ENCODE results near the gene TMEM14A. TPM values are rescaled to one million over a fixed set of nuclear protein-coding genes. Genes with fewer than 3 reads are reported as not detected.

Gene TMEM14A
- total RNA-seq = 51.8 and 61.6 TPM in 2 replicates

GRCh38 chr6:52670502-52671409, at the start of gene TMEM14A:
Gene TMEM14A, plus strand, starts transcription at chr6:52671113. Its CDS starts 5,990 bp downstream, at chr6:52677103.
- peak; percentile 27 for DNase-seq (ENCODE audit: low read depth)
- peak within 1 kb of the TSS; percentile 81 for H3K4me3 ChIP-seq (ENCODE audit: low read depth, low read length)
- no peak for TF ChIP-seq CTCF (conservative IDR thresholded peaks at IDR 0.05; ENCODE audit: low read depth, low read length)

- TF ChIP-seq CTCF (conservative IDR thresholded peaks at IDR 0.05; ENCODE audit: low read depth, low read length) = no peak
- DNase-seq (ENCODE audit: low read depth) = no peak
- H3K4me3 ChIP-seq (ENCODE audit: low read depth, low read length) = no peak overlapping the region
These were observed 49.3 kb upstream of the TMEM14A start for GRCh38 chr6:52621631-52622030.

- no peak for TF ChIP-seq CTCF (conservative IDR thresholded peaks at IDR 0.05; ENCODE audit: low read depth, low read length)
- DNase-seq (ENCODE audit: low read depth) = no peak
- H3K4me3 ChIP-seq (ENCODE audit: low read depth, low read length) = no peak overlapping the region
These were observed 48.1 kb upstream of the TMEM14A start for GRCh38 chr6:52622810-52623209.

GRCh38 chr6:52632011-52632410, 38.9 kb upstream of the TMEM14A start:
- H3K4me3 ChIP-seq (ENCODE audit: low read depth, low read length) = no peak overlapping the region
- TF ChIP-seq CTCF (conservative IDR thresholded peaks at IDR 0.05; ENCODE audit: low read depth, low read length) = no peak
- DNase-seq (ENCODE audit: low read depth) = no peak

- TF ChIP-seq CTCF (conservative IDR thresholded peaks at IDR 0.05; ENCODE audit: low read depth, low read length) = no peak
- H3K4me3 ChIP-seq (ENCODE audit: low read depth, low read length) = no peak overlapping the region
These were observed 36.7 kb upstream of the TMEM14A start for GRCh38 chr6:52634211-52634610.

GRCh38 chr6:52635049-52635577, 35.8 kb upstream of the TMEM14A start:
- TF ChIP-seq CTCF (conservative IDR thresholded peaks at IDR 0.05; ENCODE audit: low read depth, low read length) = no peak

More at GRCh38 chr6:52634211-52634610, 36.7 kb upstream of the TMEM14A start:
- no peak for DNase-seq (ENCODE audit: low read depth)

More at GRCh38 chr6:52635049-52635577, 35.8 kb upstream of the TMEM14A start:
- H3K4me3 ChIP-seq (ENCODE audit: low read depth, low read length) = no peak overlapping the region
- no peak for DNase-seq (ENCODE audit: low read depth)

Measured in epithelial cell of proximal tubule (primary cell).